ENCODE data around the gene NUP188. TPM values are rescaled to one million over a fixed set of nuclear protein-coding genes. Genes with fewer than 3 reads are reported as not detected.

NUP188 gene
- polyA plus RNA-seq, 1 donor (not counting 4 experiments of a cell fraction or from before 2014, with no cell fraction given) = 31.1 TPM

- FAIRE-seq = no peak
- Histone ChIP-seq H3K9me1 (ENCODE audit: control insufficient read depth, extremely low read depth, insufficient read depth, low read length) (peaks cover 6% of the 10 kb centered on the region), H4K20me1 (ENCODE audit: control insufficient read depth, extremely low read depth, insufficient read depth, low read length) (no peaks in the 10 kb centered on the region), H3K4me3 (ENCODE audit: control insufficient read depth in 2 of 3, extremely low read depth in 1 of 3, insufficient read depth in 2 of 3, low read depth in 1 of 3, low read length in 3 of 3) (peak overlapping the region; percentile 55 to 78 (median 64)), H3K9ac (ENCODE audit: control insufficient read depth, extremely low read depth, insufficient read depth, low read length) (peak overlapping the region; percentile 39), H3K27me3 (ENCODE audit: control insufficient read depth, extremely low read depth, insufficient read depth, low read length) (no peaks in the 10 kb centered on the region), H3K4me2 (ENCODE audit: control insufficient read depth, extremely low read depth, insufficient read depth, low read depth, low read length) (peak overlapping the region; percentile 80), H2AFZ (ENCODE audit: control insufficient read depth, low read length) (peak overlapping the region; percentile 44), H3K79me2 (ENCODE audit: control insufficient read depth, insufficient read depth, low read length) (peaks cover 24% of the 10 kb centered on the region), H3K27ac (ENCODE audit: control insufficient read depth, insufficient read depth, low read length) (peak overlapping the region; percentile 44), H3K36me3 (ENCODE audit: control insufficient read depth in 2 of 2, extremely low read depth in 1 of 2, insufficient read depth in 2 of 2, low read length in 2 of 2) (no peaks in the 10 kb centered on the region), H3K4me1 (ENCODE audit: control insufficient read depth, extremely low read depth, insufficient read depth, low read length) (peaks cover 31% of the 10 kb centered on the region), H3K9me3 (ENCODE audit: control insufficient read depth, low read depth, low read length) (no peaks in the 10 kb centered on the region)
- dilution Hi-C loops (cut with MboI; ENCODE audit: extremely low pct_ligation_motif_present, low sequenced_read_pairs) = no loop called here
- no peak for TF ChIP-seq EZH2 (IDR thresholded peaks at IDR 0.05; ENCODE audit: low read length)
- TF ChIP-seq, protein P1, sequence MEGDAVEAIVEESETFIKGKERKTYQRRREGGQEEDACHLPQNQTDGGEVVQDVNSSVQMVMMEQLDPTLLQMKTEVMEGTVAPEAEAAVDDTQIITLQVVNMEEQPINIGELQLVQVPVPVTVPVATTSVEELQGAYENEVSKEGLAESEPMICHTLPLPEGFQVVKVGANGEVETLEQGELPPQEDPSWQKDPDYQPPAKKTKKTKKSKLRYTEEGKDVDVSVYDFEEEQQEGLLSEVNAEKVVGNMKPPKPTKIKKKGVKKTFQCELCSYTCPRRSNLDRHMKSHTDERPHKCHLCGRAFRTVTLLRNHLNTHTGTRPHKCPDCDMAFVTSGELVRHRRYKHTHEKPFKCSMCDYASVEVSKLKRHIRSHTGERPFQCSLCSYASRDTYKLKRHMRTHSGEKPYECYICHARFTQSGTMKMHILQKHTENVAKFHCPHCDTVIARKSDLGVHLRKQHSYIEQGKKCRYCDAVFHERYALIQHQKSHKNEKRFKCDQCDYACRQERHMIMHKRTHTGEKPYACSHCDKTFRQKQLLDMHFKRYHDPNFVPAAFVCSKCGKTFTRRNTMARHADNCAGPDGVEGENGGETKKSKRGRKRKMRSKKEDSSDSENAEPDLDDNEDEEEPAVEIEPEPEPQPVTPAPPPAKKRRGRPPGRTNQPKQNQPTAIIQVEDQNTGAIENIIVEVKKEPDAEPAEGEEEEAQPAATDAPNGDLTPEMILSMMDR (optimal IDR thresholded peaks at IDR 0.05 in 1 of 3, IDR thresholded peaks at IDR 0.05 in 1 of 3, conservative IDR thresholded peaks at IDR 0.05 in 1 of 3; ENCODE audit: extremely low read depth in 1 of 3, insufficient read depth in 2 of 3, low read length in 3 of 3) = no peak
- DNase-seq (ENCODE audit: low read depth, low spot score) = no peak
Measured at GRCh38 chr9:129027685-129028191, 80.2 kb downstream of the NUP188 start.

DNA sequence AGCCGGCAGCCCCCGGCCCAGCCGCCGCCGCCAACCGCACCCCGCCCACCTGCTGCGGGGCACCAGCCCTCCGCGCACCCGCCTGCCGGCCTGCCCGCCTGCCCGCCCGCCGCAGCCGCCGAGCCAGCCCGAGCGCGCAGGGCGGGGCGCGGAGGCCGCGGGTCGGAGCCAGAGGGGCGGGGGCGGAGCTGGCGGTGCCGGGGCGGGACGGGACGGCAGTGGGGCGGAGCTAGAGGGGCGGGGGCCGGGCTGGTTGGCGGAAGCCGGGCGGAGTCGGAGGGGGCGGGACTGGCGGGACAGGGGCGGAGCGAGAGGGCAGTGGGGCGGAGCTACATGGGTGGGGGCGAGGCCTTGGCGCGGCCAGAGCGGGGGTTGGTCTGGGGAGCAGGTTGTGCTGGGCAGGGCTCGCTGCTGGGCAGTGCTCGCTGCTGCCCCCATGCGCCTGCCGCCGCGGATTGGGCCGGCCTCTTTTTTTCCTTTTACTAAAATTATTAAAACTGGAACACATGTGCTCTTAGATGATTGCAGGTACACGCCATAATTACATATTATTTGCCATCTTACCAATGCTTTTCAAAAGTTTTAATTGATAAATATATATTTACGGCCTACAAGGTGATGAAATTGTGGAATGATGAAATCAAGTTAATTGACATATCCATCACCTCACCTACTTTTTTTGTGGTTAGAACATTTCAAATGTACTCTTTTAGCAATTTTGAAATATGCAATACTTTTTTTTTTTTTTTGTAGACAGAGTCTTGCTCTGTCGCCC lies 80.9 kb downstream of the NUP188 start, which contains the start of gene SH3GLB2:
SH3GLB2 (minus strand) TSS at position 140 of the 775 bp plus-strand sequence. CDS start 177 bp downstream, outside the sequence.
- H2AFZ ChIP-seq (ENCODE audit: control insufficient read depth, low read length) = peak within 1 kb of the TSS; percentile 44
- peaks cover 6% of the 10 kb centered on the region for H3K9me1 ChIP-seq (ENCODE audit: control insufficient read depth, extremely low read depth, insufficient read depth, low read length)
- H3K9me3 ChIP-seq (ENCODE audit: control insufficient read depth, low read depth, low read length) = no peaks in the 10 kb centered on the region
- peaks cover 31% of the 10 kb centered on the region for H3K4me1 ChIP-seq (ENCODE audit: control insufficient read depth, extremely low read depth, insufficient read depth, low read length)
- H3K27ac ChIP-seq (ENCODE audit: control insufficient read depth, insufficient read depth, low read length) = peak within 1 kb of the TSS; percentile 44
- no peaks in the 10 kb centered on the region for H3K27me3 ChIP-seq (ENCODE audit: control insufficient read depth, extremely low read depth, insufficient read depth, low read length)
- peak within 1 kb of the TSS; percentile 55 to 78 (median 64) for H3K4me3 ChIP-seq (ENCODE audit: control insufficient read depth in 2 of 3, extremely low read depth in 1 of 3, insufficient read depth in 2 of 3, low read depth in 1 of 3, low read length in 3 of 3)
- DNase-seq (ENCODE audit: low read depth, low spot score) (peak; percentile 82), FAIRE-seq (no peak)
- H3K79me2 ChIP-seq (ENCODE audit: control insufficient read depth, insufficient read depth, low read length) = peaks cover 18% of the 10 kb centered on the region
- peak within 1 kb of the TSS; percentile 80 for H3K4me2 ChIP-seq (ENCODE audit: control insufficient read depth, extremely low read depth, insufficient read depth, low read depth, low read length)
- no peaks in the 10 kb centered on the region for H4K20me1 ChIP-seq (ENCODE audit: control insufficient read depth, extremely low read depth, insufficient read depth, low read length)
- TF ChIP-seq, protein P1 (optimal IDR thresholded peaks at IDR 0.05 in 1 of 3, IDR thresholded peaks at IDR 0.05 in 1 of 3, conservative IDR thresholded peaks at IDR 0.05 in 1 of 3; ENCODE audit: extremely low read depth in 1 of 3, insufficient read depth in 2 of 3, low read length in 3 of 3) = peak; percentile 61 to 87 (median 81)
- no peak for TF ChIP-seq EZH2 (IDR thresholded peaks at IDR 0.05; ENCODE audit: low read length)
- H3K36me3 ChIP-seq (ENCODE audit: control insufficient read depth in 2 of 2, extremely low read depth in 1 of 2, insufficient read depth in 2 of 2, low read length in 2 of 2) = no peaks in the 10 kb centered on the region
- dilution Hi-C loops (cut with MboI; ENCODE audit: extremely low pct_ligation_motif_present, low sequenced_read_pairs) = no loop called here
- peak within 1 kb of the TSS; percentile 39 for H3K9ac ChIP-seq (ENCODE audit: control insufficient read depth, extremely low read depth, insufficient read depth, low read length)
